ENCODE results near the gene SORBS1. TPM values are rescaled to one million over a fixed set of nuclear protein-coding genes. Genes with fewer than 3 reads are reported as not detected.

The SORBS1 gene
- total and polyA plus RNA-seq, 2 donors (not counting 3 experiments of a cell fraction or from before 2014, with no cell fraction given) = 2.0 to 7.9 TPM

DNA sequence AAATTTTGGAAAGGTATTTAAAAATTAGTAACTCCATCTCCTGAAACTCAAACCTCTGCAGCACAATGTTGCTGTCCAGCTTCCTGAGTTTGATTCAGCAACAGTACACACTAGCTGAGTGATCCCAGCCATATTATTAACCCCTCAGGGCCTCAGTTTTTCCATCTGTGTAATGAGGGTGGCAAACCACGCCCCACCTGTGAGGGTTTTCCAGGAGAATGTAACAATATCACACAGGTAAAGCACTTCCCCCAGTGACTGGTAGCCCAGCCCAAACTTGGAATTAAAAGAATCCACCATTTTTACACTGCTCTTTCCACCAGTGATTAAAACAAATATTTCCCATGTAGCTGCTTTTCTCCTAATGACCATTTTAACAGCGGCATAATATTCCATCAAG, 122.4 kb downstream of the SORBS1 start:
- Histone ChIP-seq H3K27me3 (ENCODE audit: control insufficient read depth in 2 of 2, insufficient read depth in 2 of 2, low read length in 2 of 2) (no peaks in the 10 kb centered on the region), H3K9me3 (replicated peaks; ENCODE audit: control insufficient read depth, insufficient read depth, low read length) (no peaks in the 10 kb centered on the region), H3K9ac (replicated peaks; ENCODE audit: extremely low read depth, insufficient read depth, low read length) (no peak overlapping the region), H3K4me2 (ENCODE audit: insufficient read depth, low read length) (no peak overlapping the region), H3K36me3 (ENCODE audit: control insufficient read depth in 2 of 2, extremely low read depth in 1 of 2, insufficient read depth in 2 of 2, low read length in 2 of 2) (no peaks in the 10 kb centered on the region), H3K4me3 (replicated peaks in 1 of 3; ENCODE audit: insufficient read depth in 1 of 3, low read depth in 1 of 3, low read length in 3 of 3) (no peak overlapping the region), H4K20me1 (replicated peaks; ENCODE audit: control insufficient read depth, extremely low read depth, insufficient read depth, low read length) (no peaks in the 10 kb centered on the region), H3K4me1 (ENCODE audit: control insufficient read depth, extremely low read depth, insufficient read depth, low read length) (peaks cover 5% of the 10 kb centered on the region), H3K27ac (ENCODE audit: insufficient read depth, low read depth, low read length) (no peak overlapping the region), H2AFZ (ENCODE audit: low read depth, low read length) (no peak overlapping the region), H3K79me2 (ENCODE audit: control insufficient read depth, insufficient read depth, low read length) (no peaks in the 10 kb centered on the region), H3K9me1 (replicated peaks; ENCODE audit: control insufficient read depth, extremely low read depth, insufficient read depth, low read length) (no peaks in the 10 kb centered on the region)
- ChIA-PET CTCF (interaction anchor here (1.4 to 2.7 kb wide), 5 partner anchors 8 to 192 kb away, joined by 3 to 11 read pairs (median 7); no protein-coding TSS in a partner anchor), POLR2A (no interaction called here)
- FAIRE-seq = no peak
- intact Hi-C loops (cut with micrococcal nuclease) = no loop called here
- no peak for TF ChIP-seq MYC (IDR thresholded peaks at IDR 0.05; ENCODE audit: low read depth, low read length)
- TF ChIP-seq POLR2AphosphoS5 (IDR thresholded peaks at IDR 0.05; ENCODE audit: insufficient read depth, low read depth, low read length) = no peak
- TF ChIP-seq, protein P1, sequence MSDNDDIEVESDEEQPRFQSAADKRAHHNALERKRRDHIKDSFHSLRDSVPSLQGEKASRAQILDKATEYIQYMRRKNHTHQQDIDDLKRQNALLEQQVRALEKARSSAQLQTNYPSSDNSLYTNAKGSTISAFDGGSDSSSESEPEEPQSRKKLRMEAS (IDR thresholded peaks at IDR 0.05; ENCODE audit: insufficient read depth, insufficient read length) = no peak
- no peak for TF ChIP-seq GATA2 (IDR thresholded peaks at IDR 0.05; ENCODE audit: insufficient read depth, insufficient read length, low read depth, low read length)
- no peak for TF ChIP-seq JUN (IDR thresholded peaks at IDR 0.05; ENCODE audit: borderline replicate concordance, insufficient read depth, insufficient read length, low read depth)
- no peak for TF ChIP-seq FOS (IDR thresholded peaks at IDR 0.05; ENCODE audit: borderline replicate concordance, insufficient read depth, low read length)
- no peak for TF ChIP-seq EZH2 (IDR thresholded peaks at IDR 0.05; ENCODE audit: borderline replicate concordance, low read depth, low read length, severe bottlenecking)
- TF ChIP-seq, protein P2, sequence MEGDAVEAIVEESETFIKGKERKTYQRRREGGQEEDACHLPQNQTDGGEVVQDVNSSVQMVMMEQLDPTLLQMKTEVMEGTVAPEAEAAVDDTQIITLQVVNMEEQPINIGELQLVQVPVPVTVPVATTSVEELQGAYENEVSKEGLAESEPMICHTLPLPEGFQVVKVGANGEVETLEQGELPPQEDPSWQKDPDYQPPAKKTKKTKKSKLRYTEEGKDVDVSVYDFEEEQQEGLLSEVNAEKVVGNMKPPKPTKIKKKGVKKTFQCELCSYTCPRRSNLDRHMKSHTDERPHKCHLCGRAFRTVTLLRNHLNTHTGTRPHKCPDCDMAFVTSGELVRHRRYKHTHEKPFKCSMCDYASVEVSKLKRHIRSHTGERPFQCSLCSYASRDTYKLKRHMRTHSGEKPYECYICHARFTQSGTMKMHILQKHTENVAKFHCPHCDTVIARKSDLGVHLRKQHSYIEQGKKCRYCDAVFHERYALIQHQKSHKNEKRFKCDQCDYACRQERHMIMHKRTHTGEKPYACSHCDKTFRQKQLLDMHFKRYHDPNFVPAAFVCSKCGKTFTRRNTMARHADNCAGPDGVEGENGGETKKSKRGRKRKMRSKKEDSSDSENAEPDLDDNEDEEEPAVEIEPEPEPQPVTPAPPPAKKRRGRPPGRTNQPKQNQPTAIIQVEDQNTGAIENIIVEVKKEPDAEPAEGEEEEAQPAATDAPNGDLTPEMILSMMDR (IDR thresholded peaks at IDR 0.05; ENCODE audit: extremely low read depth in 1 of 2, insufficient read depth in 1 of 2, low read depth in 1 of 2, low read length in 2 of 2) = no peak
- no peak for TF ChIP-seq POLR2A (IDR thresholded peaks at IDR 0.05; ENCODE audit: low read depth, low read length)
- dilution Hi-C loops (cut with MboI; ENCODE audit: extremely low pct_ligation_motif_present, low sequenced_read_pairs) = no loop called here
- no peak for DNase-seq (ENCODE audit: low read depth, low spot score)
- no TSS peak for BruUV-seq (replicated peaks)

Measured in endothelial cell of umbilical vein (primary cell).